Immature natural killer cell (primary cell): ENCODE results near the gene GPS1. TPM values are rescaled to one million over a fixed set of nuclear protein-coding genes. Genes with fewer than 3 reads are reported as not detected.

Source experiments
- DNase-seq, 3 donors: peaks; one replicate each; pipeline ENCODE4 v3.0.0; 2022; ENCODE audit warnings: mixed read lengths in 1 of 3
- H3K27ac Mint-ChIP-seq, 6 donors: one replicate each; pipeline ENCODE4 v1.8.0; 2020; ENCODE audit warnings: mixed read lengths in 6 of 6, mild to moderate bottlenecking in 5 of 6, inconsistent platforms in 4 of 6, moderate library complexity in 3 of 6
- H3K27me3 Mint-ChIP-seq, 3 donors: one replicate each; pipeline ENCODE4 v1.8.0; 2020 to 2021; ENCODE audit warnings: low read depth in 3 of 3, mild to moderate bottlenecking in 3 of 3, mixed read lengths in 3 of 3, moderate library complexity in 3 of 3, inconsistent platforms in 1 of 3
- H3K36me3 Mint-ChIP-seq, 3 donors: one replicate each; pipeline ENCODE4 v1.8.0; 2020; ENCODE audit warnings: mixed read lengths in 3 of 3, inconsistent platforms in 2 of 3, mild to moderate bottlenecking in 2 of 3
- H3K4me1 Mint-ChIP-seq, 2 donors: one replicate each; pipeline ENCODE4 v1.8.0; 2020; ENCODE audit warnings: inconsistent platforms in 2 of 2, mild to moderate bottlenecking in 2 of 2, mixed read lengths in 2 of 2, moderate library complexity in 1 of 2
- H3K4me3 Mint-ChIP-seq, 5 donors: one replicate each; pipeline ENCODE4 v1.8.0; 2020; ENCODE audit warnings: mild to moderate bottlenecking in 5 of 5, mixed read lengths in 5 of 5, inconsistent platforms in 3 of 5, moderate library complexity in 3 of 5
- H3K9me3 Mint-ChIP-seq, 6 donors: one replicate each; pipeline ENCODE4 v1.8.0; 2020; ENCODE audit warnings: mild to moderate bottlenecking in 6 of 6, mixed read lengths in 6 of 6, inconsistent platforms in 4 of 6, moderate library complexity in 3 of 6
- polyA plus RNA-seq, 3 donors: library from polyadenylated mRNA; unstranded; fragments of 300-500 nt; fragmentation: Illumina TruSeq; gene quantifications; one replicate each; pipeline ENCODE4 v1.2.3, GENCODE V29; 2021

Gene GPS1
- polyA plus RNA-seq, 3 donors from 2014 or later = 174 to 212 (median 183) TPM

DNA sequence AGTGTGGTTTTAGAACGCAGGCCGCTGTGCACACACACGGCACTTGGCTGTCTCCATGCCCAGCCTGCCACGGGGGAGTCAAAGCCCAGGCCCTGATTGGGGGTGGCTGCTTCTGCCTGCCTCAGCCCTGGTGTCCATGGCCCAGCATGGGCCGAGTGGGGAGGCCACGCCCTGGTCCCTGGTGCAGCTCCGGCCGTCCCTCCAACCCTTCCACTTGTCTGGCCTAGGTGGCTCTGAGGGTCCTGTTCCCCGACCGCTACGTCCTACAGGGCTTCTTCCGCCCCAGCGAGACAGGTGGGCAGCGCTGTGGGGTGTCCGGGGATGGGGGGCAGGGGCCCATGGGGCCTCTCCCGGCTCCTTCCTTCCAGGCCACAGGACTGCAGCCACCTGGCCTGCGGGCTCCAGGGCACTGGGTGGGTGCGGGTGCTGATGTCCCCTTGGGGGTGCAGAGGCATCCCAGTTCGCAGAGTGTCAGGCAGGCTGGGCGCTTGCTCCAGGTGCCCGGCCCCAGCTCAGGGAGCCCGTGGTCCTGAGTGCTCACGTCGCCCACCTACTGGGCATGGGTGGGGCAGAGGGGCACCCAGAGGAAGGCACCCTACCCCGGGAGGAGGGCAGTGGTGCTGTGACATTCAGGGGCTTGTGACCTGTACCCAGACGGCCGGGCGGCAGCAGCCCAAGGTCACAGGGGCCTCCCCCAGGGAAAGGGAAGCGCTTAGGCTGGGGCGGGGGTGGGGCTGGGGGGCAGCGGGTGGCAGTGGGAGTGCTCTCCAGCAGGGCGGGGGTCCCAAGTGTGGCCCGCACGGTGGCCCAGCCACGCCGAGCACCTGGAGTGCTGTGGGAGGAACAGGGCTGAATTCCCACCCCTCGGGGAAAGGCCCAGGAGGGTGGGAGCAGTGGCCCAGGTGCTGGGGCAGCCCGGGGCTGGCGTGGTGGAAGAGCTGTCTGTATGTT is 40.8 kb upstream of the GPS1 start:
- no peaks in the 10 kb centered on the region for H3K9me3 Mint-ChIP-seq
- no peak overlapping the region for H3K4me3 Mint-ChIP-seq
- H3K36me3 Mint-ChIP-seq = no peaks in the 10 kb centered on the region
- H3K27ac Mint-ChIP-seq = no peak overlapping the region
- H3K27me3 Mint-ChIP-seq = peaks cover 0 to 5% (median 0%) of the 10 kb centered on the region in 3 donors
- no peaks in the 10 kb centered on the region for H3K4me1 Mint-ChIP-seq
- DNase-seq = no peak

- Mint-ChIP-seq H3K4me3 (no peak overlapping the region), H3K27ac (no peak overlapping the region)
Observed at GRCh38 chr17:82011617-82012187, 40.0 kb upstream of the GPS1 start.

GRCh38 chr17:82012261-82012639 is 39.4 kb upstream of the GPS1 start:
- Mint-ChIP-seq H3K27me3 (peaks cover 0 to 2% (median under 1%) of the 10 kb centered on the region in 3 donors), H3K9me3 (no peaks in the 10 kb centered on the region), H3K36me3 (no peaks in the 10 kb centered on the region), H3K27ac (no peak overlapping the region), H3K4me3 (no peak overlapping the region), H3K4me1 (no peaks in the 10 kb centered on the region)
- no peak for DNase-seq

More at GRCh38 chr17:82011617-82012187, 40.0 kb upstream of the GPS1 start:
- no peaks in the 10 kb centered on the region for H3K36me3 Mint-ChIP-seq
- peaks cover 0 to 2% (median 0%) of the 10 kb centered on the region in 3 donors for H3K27me3 Mint-ChIP-seq
- DNase-seq = no peak
- no peaks in the 10 kb centered on the region for H3K4me1 Mint-ChIP-seq
- H3K9me3 Mint-ChIP-seq = no peaks in the 10 kb centered on the region

DNA sequence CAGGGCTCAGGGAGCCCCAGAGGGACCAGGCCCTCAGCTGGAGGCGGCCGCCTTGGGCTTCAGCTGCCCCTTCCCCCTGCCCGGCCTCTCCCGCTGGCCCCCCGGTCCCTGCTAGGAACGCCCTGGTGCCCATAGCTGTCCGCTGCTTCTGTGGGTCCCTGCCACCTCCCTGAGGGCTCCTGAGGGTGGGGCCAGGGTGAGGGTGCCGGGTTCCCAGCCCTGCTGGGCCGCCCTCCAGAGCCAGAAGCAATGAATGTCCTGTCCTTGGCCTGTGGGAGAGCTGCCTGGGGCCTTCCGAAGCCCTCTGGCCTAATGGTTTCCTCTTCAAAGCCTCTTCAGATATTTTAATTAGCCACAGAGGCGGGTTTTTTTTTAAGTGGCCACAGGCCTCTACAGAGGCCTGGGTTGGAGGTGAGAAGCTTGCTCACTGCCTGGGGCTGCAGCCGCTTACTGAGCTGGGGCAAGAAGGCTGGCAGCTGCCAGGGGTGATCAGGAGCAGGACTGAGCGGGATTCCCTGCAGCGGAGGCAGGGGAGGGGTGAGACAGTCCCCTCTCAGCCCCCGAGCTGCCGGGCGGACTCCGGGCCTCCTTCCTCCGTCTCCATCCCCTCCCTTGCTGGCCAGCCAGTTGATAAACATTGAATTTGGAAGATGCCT is 38.9 kb upstream of the GPS1 start:
- Mint-ChIP-seq H3K27ac (no peak overlapping the region), H3K36me3 (no peaks in the 10 kb centered on the region), H3K9me3 (no peaks in the 10 kb centered on the region), H3K4me3 (no peak overlapping the region), H3K27me3 (peaks cover 0 to 2% (median 2%) of the 10 kb centered on the region in 3 donors), H3K4me1 (no peaks in the 10 kb centered on the region)
- no peak for DNase-seq

GRCh38 chr17:82013341-82013740 is 38.4 kb upstream of the GPS1 start:
- H3K4me1 Mint-ChIP-seq = no peaks in the 10 kb centered on the region
- no peaks in the 10 kb centered on the region for H3K9me3 Mint-ChIP-seq
- no peak overlapping the region for H3K27ac Mint-ChIP-seq
- no peak overlapping the region for H3K4me3 Mint-ChIP-seq
- DNase-seq = no peak
- H3K27me3 Mint-ChIP-seq = peaks cover 0 to 2% (median 2%) of the 10 kb centered on the region in 3 donors
- H3K36me3 Mint-ChIP-seq = no peaks in the 10 kb centered on the region

- no peak for DNase-seq
- Mint-ChIP-seq H3K4me3 (no peak overlapping the region), H3K27ac (no peak overlapping the region), H3K36me3 (no peaks in the 10 kb centered on the region), H3K27me3 (peaks cover 0 to 2% (median 2%) of the 10 kb centered on the region in 3 donors), H3K4me1 (no peaks in the 10 kb centered on the region), H3K9me3 (no peaks in the 10 kb centered on the region)
Observed at GRCh38 chr17:82013772-82014321, 37.9 kb upstream of the GPS1 start.

DNA sequence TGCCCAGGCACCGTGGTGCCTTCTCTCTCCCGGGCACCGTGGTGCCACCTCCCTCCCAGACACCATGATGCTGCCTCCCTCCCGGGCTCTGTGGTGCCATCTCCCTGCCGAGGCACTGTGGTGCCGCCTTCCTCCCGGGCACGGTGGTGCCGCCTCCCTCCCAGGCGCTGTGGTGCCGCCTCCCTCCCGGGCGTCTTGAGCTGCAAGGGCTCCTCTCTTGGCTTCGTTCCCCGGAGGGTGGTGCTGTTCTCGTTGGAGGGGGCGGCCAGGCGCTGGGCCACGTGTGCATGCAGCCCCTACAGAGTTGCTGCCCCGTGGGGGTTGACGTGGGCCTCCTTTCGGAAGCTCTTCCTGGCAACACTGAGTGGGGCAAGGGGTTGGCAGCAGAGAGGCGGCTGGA is 37.3 kb upstream of the GPS1 start:
- Mint-ChIP-seq H3K4me1 (no peaks in the 10 kb centered on the region), H3K36me3 (no peaks in the 10 kb centered on the region), H3K27me3 (peaks cover 0 to 2% (median 2%) of the 10 kb centered on the region in 3 donors), H3K9me3 (no peaks in the 10 kb centered on the region), H3K27ac (no peak overlapping the region), H3K4me3 (no peak overlapping the region)
- no peak for DNase-seq

DNA sequence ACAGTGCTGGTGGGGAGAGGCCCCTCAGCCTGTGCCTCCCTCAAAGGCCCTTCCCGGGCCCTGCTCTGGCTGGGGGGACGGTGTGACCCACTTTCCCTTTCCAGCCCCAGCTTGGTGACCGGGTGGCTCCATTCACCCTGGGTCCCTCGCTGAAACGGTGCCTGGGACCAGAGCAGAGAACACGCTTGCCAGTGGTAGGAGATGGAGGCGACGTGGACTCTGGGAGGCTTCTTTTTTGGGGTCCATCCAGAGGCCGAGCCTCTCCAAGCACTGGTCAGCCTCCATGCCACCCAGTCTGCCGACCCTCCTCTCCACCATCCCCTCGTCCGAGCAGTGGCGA is 36.8 kb upstream of the GPS1 start:
- no peak overlapping the region for H3K27ac Mint-ChIP-seq
- no peak for DNase-seq
- no peaks in the 10 kb centered on the region for H3K36me3 Mint-ChIP-seq
- H3K27me3 Mint-ChIP-seq = peaks cover 0 to 2% (median 2%) of the 10 kb centered on the region in 3 donors
- no peaks in the 10 kb centered on the region for H3K4me1 Mint-ChIP-seq
- no peaks in the 10 kb centered on the region for H3K9me3 Mint-ChIP-seq
- no peak overlapping the region for H3K4me3 Mint-ChIP-seq

DNA sequence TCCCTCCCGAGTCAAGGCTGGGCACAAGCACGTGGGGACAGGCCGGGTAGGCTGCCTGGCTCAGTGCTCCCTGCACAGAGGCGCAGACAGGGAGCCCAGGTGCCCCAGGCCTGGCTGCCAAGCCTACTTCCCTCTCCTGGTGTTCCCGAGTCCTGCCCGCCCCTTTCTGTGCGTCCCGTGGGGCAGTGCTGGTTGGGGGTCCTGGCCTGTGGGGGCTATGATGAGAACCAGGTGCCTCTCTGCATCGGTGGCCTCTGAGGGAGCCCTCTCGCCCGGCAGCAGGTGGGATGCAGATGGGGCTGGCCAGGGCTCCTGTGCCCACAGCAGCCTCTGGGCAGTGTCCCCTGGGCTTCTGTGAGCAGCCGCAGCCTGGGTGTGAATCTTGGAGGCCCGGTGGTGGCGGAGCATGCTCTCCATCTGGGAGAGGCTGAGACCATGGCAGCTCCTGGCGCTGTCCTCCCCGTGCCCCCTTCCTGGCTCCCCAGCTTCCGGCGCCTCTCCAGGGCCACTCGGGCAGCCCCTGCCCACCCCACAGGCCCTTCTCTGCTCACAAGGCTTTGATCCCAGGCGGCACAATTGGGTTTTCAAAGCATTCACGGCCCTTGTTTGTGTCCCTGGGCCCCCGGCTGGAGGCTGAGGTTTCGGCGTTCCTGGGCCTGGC is 36.3 kb upstream of the GPS1 start:
- Mint-ChIP-seq H3K9me3 (no peaks in the 10 kb centered on the region), H3K4me1 (no peaks in the 10 kb centered on the region), H3K4me3 (no peak overlapping the region), H3K27me3 (peaks cover 0 to 2% (median 2%) of the 10 kb centered on the region in 3 donors), H3K36me3 (no peaks in the 10 kb centered on the region), H3K27ac (no peak overlapping the region)
- no peak for DNase-seq

GRCh38 chr17:82016061-82016874 is 35.4 kb upstream of the GPS1 start:
- H3K27me3 Mint-ChIP-seq = peaks cover 2% of the 10 kb centered on the region in 3 donors
- H3K4me1 Mint-ChIP-seq = peaks cover under 1 to 3% of the 10 kb centered on the region in 2 donors
- H3K4me3 Mint-ChIP-seq = no peak overlapping the region
- no peaks in the 10 kb centered on the region for H3K36me3 Mint-ChIP-seq
- H3K27ac Mint-ChIP-seq = no peak overlapping the region
- no peaks in the 10 kb centered on the region for H3K9me3 Mint-ChIP-seq
- no peak for DNase-seq

DNA sequence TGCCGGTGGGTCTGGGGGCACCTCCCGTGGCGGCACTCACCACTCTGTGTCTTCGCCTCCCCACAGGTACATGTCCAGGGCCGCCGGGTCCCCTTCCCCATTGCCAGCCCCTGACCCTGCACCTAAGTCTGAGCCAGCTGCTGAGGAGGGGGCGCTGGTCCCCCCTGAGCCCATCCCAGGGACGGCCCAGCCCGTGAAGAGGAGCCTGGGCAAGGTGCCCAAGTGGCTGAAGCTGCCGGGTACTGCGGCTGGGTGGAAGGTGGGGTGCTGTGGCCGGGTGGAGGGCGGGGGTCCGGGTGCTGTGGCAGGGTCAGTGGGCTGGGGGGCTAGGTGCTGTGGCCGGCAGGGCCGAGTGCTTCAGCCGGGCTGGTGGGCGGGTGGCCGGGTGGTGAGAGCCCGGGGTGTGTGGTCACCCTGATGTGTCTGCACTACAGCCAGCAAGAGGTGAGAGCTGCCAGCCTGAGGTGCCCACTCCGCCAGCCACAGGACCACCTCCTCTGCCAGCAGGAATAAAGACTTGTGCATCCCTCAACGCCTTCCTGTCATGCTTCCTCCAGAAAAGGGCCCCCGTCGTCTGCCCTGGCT is 34.7 kb upstream of the GPS1 start:
- no peak overlapping the region for H3K4me3 Mint-ChIP-seq
- no peaks in the 10 kb centered on the region for H3K36me3 Mint-ChIP-seq
- no peaks in the 10 kb centered on the region for H3K9me3 Mint-ChIP-seq
- no peak for DNase-seq
- H3K4me1 Mint-ChIP-seq = peaks cover 8 to 10% of the 10 kb centered on the region in 2 donors
- no peak overlapping the region for H3K27ac Mint-ChIP-seq
- peaks cover 2% of the 10 kb centered on the region in 3 donors for H3K27me3 Mint-ChIP-seq

DNA sequence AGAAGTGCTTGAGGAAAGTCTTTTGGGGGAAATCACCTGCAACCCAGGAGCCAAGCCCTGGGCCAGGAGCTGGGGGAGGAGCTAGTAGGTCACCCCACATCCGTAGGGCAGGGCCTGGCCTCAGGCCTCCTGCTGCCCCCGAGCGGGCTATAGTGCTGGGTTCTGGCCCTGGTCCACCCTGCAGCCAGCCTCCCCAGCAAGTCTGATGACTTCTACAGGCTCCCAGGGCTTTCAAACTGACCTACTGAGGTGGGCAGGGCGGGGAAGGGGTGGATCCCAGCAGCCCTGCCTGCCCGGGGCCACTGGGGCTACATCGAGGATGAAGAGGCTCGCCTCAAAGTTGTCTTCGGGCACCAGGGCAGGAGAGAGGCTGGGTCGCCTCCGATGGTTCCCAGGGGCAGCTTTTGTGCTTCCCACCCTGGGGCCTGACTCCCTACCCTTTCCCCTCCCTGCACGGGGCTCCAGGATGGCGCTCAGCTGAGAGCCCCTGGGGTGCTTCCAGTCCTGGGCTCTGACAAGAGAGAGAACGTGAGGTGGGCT is 34.0 kb upstream of the GPS1 start:
- Mint-ChIP-seq H3K27ac (no peak overlapping the region), H3K27me3 (peaks cover 2% of the 10 kb centered on the region in 3 donors), H3K36me3 (no peaks in the 10 kb centered on the region), H3K4me3 (no peak overlapping the region), H3K9me3 (no peaks in the 10 kb centered on the region), H3K4me1 (peaks cover 10 to 12% of the 10 kb centered on the region in 2 donors)
- no peak for DNase-seq
